ENCODE data around the gene HEATR3. TPM values are rescaled to one million over a fixed set of nuclear protein-coding genes. Genes with fewer than 3 reads are reported as not detected.

Gene HEATR3
- total RNA-seq, 1 experiment from 2014 or later = 22.1 TPM

GRCh38 chr16:50096791-50097190 lies 31.0 kb downstream of the HEATR3 start:
- H3K9ac ChIP-seq (ENCODE audit: low read length) = no peak overlapping the region
- H3K4me1 ChIP-seq (ENCODE audit: low read length) = no peaks in the 10 kb centered on the region
- H3K9me3 ChIP-seq (ENCODE audit: low read length) = no peaks in the 10 kb centered on the region
- H3K27ac ChIP-seq (ENCODE audit: low read length) = no peak overlapping the region
- peaks cover 14% of the 10 kb centered on the region; the same call in 1 of the 2 replicates for H3K36me3 ChIP-seq (ENCODE audit: insufficient read depth, low read length)
- no peak overlapping the region for H3K4me2 ChIP-seq (ENCODE audit: low read depth, low read length, poor library complexity, severe bottlenecking)
- H2AFZ ChIP-seq (ENCODE audit: low read length) = no peak overlapping the region
- H4K20me1 ChIP-seq (ENCODE audit: insufficient read depth, low read depth, low read length) = no peaks in the 10 kb centered on the region
- DNase-seq = no peak
- H3K9me2 ChIP-seq (replicated peaks; ENCODE audit: insufficient read depth, low read length) = no peaks in the 10 kb centered on the region
- no peaks in the 10 kb centered on the region for H3K79me2 ChIP-seq (ENCODE audit: low read length)
- H3K27me3 ChIP-seq (ENCODE audit: low read length) = no peaks in the 10 kb centered on the region
- H3K4me3 ChIP-seq (ENCODE audit: low read length) = no peak overlapping the region

GRCh38 chr16:50099957-50100648 lies 34.3 kb downstream of the HEATR3 start:
- no peaks in the 10 kb centered on the region for H3K4me1 ChIP-seq (ENCODE audit: low read length)

GRCh38 chr16:50102051-50102746 lies 36.4 kb downstream of the HEATR3 start:
- no peaks in the 10 kb centered on the region for H4K20me1 ChIP-seq (ENCODE audit: insufficient read depth, low read depth, low read length)
- no peak overlapping the region for H3K27ac ChIP-seq (ENCODE audit: low read length)
- no peak overlapping the region for H3K9ac ChIP-seq (ENCODE audit: low read length)
- no peak overlapping the region for H3K4me2 ChIP-seq (ENCODE audit: low read depth, low read length, poor library complexity, severe bottlenecking)
- no peaks in the 10 kb centered on the region for H3K79me2 ChIP-seq (ENCODE audit: low read length)
- H2AFZ ChIP-seq (ENCODE audit: low read length) = no peak overlapping the region
- peaks cover 41% of the 10 kb centered on the region for H3K36me3 ChIP-seq (ENCODE audit: insufficient read depth, low read length)
- H3K9me3 ChIP-seq (ENCODE audit: low read length) = no peaks in the 10 kb centered on the region
- H3K4me1 ChIP-seq (ENCODE audit: low read length) = no peaks in the 10 kb centered on the region
- no peak overlapping the region for H3K4me3 ChIP-seq (ENCODE audit: low read length)
- no peaks in the 10 kb centered on the region for H3K27me3 ChIP-seq (ENCODE audit: low read length)
- no peak for DNase-seq
- H3K9me2 ChIP-seq (replicated peaks; ENCODE audit: insufficient read depth, low read length) = no peaks in the 10 kb centered on the region

More at GRCh38 chr16:50099957-50100648, 34.3 kb downstream of the HEATR3 start:
- Histone ChIP-seq H3K9ac (ENCODE audit: low read length) (no peak overlapping the region), H3K4me2 (ENCODE audit: low read depth, low read length, poor library complexity, severe bottlenecking) (no peak overlapping the region), H3K79me2 (ENCODE audit: low read length) (no peaks in the 10 kb centered on the region), H3K4me3 (ENCODE audit: low read length) (no peak overlapping the region), H4K20me1 (ENCODE audit: insufficient read depth, low read depth, low read length) (no peaks in the 10 kb centered on the region), H3K9me3 (ENCODE audit: low read length) (no peaks in the 10 kb centered on the region), H3K27ac (ENCODE audit: low read length) (no peak overlapping the region), H3K27me3 (ENCODE audit: low read length) (no peaks in the 10 kb centered on the region), H2AFZ (ENCODE audit: low read length) (no peak overlapping the region), H3K9me2 (replicated peaks; ENCODE audit: insufficient read depth, low read length) (no peaks in the 10 kb centered on the region), H3K36me3 (ENCODE audit: insufficient read depth, low read length) (peaks cover 34% of the 10 kb centered on the region)
- DNase-seq = no peak

- H3K4me1 ChIP-seq (ENCODE audit: low read length) = no peaks in the 10 kb centered on the region
- H3K9me2 ChIP-seq (replicated peaks; ENCODE audit: insufficient read depth, low read length) = no peaks in the 10 kb centered on the region
- no peak overlapping the region for H3K4me3 ChIP-seq (ENCODE audit: low read length)
- DNase-seq = no peak
- H4K20me1 ChIP-seq (ENCODE audit: insufficient read depth, low read depth, low read length) = no peaks in the 10 kb centered on the region
- peaks cover 41% of the 10 kb centered on the region for H3K36me3 ChIP-seq (ENCODE audit: insufficient read depth, low read length)
- no peak overlapping the region for H3K27ac ChIP-seq (ENCODE audit: low read length)
- no peak overlapping the region for H3K4me2 ChIP-seq (ENCODE audit: low read depth, low read length, poor library complexity, severe bottlenecking)
- H2AFZ ChIP-seq (ENCODE audit: low read length) = no peak overlapping the region
- H3K9me3 ChIP-seq (ENCODE audit: low read length) = no peaks in the 10 kb centered on the region
- no peaks in the 10 kb centered on the region for H3K27me3 ChIP-seq (ENCODE audit: low read length)
- no peaks in the 10 kb centered on the region for H3K79me2 ChIP-seq (ENCODE audit: low read length)
- H3K9ac ChIP-seq (ENCODE audit: low read length) = no peak overlapping the region
Observed at GRCh38 chr16:50103764-50104163, 38.0 kb downstream of the HEATR3 start.

GRCh38 chr16:50114357-50115129 lies 48.8 kb downstream of the HEATR3 start:
- no peak overlapping the region for H3K4me3 ChIP-seq (ENCODE audit: low read length)
- H3K36me3 ChIP-seq (ENCODE audit: insufficient read depth, low read length) = no peaks in the 10 kb centered on the region
- no peaks in the 10 kb centered on the region for H3K9me2 ChIP-seq (replicated peaks; ENCODE audit: insufficient read depth, low read length)
- H2AFZ ChIP-seq (ENCODE audit: low read length) = no peak overlapping the region
- H3K9me3 ChIP-seq (ENCODE audit: low read length) = no peaks in the 10 kb centered on the region
- no peaks in the 10 kb centered on the region for H3K4me1 ChIP-seq (ENCODE audit: low read length)
- no peak overlapping the region for H3K27ac ChIP-seq (ENCODE audit: low read length)
- no peak overlapping the region for H3K9ac ChIP-seq (ENCODE audit: low read length)
- no peaks in the 10 kb centered on the region for H3K27me3 ChIP-seq (ENCODE audit: low read length)
- H4K20me1 ChIP-seq (ENCODE audit: insufficient read depth, low read depth, low read length) = no peaks in the 10 kb centered on the region
- DNase-seq = no peak
- no peak overlapping the region for H3K4me2 ChIP-seq (ENCODE audit: low read depth, low read length, poor library complexity, severe bottlenecking)
- H3K79me2 ChIP-seq (ENCODE audit: low read length) = no peaks in the 10 kb centered on the region

- Histone ChIP-seq H3K9ac (ENCODE audit: low read length) (no peak overlapping the region), H3K9me3 (ENCODE audit: low read length) (no peaks in the 10 kb centered on the region), H3K9me2 (replicated peaks; ENCODE audit: insufficient read depth, low read length) (no peaks in the 10 kb centered on the region), H3K4me1 (ENCODE audit: low read length) (no peaks in the 10 kb centered on the region), H3K4me2 (ENCODE audit: low read depth, low read length, poor library complexity, severe bottlenecking) (no peak overlapping the region), H3K4me3 (ENCODE audit: low read length) (no peak overlapping the region), H2AFZ (ENCODE audit: low read length) (no peak overlapping the region), H3K27ac (ENCODE audit: low read length) (no peak overlapping the region), H3K36me3 (ENCODE audit: insufficient read depth, low read length) (no peaks in the 10 kb centered on the region), H3K79me2 (ENCODE audit: low read length) (no peaks in the 10 kb centered on the region), H3K27me3 (ENCODE audit: low read length) (no peaks in the 10 kb centered on the region), H4K20me1 (ENCODE audit: insufficient read depth, low read depth, low read length) (no peaks in the 10 kb centered on the region)
- DNase-seq = no peak
Observed at GRCh38 chr16:50120711-50121110, 54.9 kb downstream of the HEATR3 start.

- Histone ChIP-seq H3K4me1 (ENCODE audit: low read length) (no peaks in the 10 kb centered on the region), H3K27me3 (ENCODE audit: low read length) (no peaks in the 10 kb centered on the region), H3K4me3 (ENCODE audit: low read length) (no peak overlapping the region), H3K4me2 (ENCODE audit: low read depth, low read length, poor library complexity, severe bottlenecking) (no peak overlapping the region), H2AFZ (ENCODE audit: low read length) (no peak overlapping the region), H3K36me3 (ENCODE audit: insufficient read depth, low read length) (no peaks in the 10 kb centered on the region), H3K79me2 (ENCODE audit: low read length) (no peaks in the 10 kb centered on the region), H3K9ac (ENCODE audit: low read length) (no peak overlapping the region), H4K20me1 (ENCODE audit: insufficient read depth, low read depth, low read length) (no peaks in the 10 kb centered on the region), H3K9me3 (ENCODE audit: low read length) (no peaks in the 10 kb centered on the region), H3K9me2 (replicated peaks; ENCODE audit: insufficient read depth, low read length) (no peaks in the 10 kb centered on the region), H3K27ac (ENCODE audit: low read length) (no peak overlapping the region)
- DNase-seq = no peak
Observed at GRCh38 chr16:50121278-50121677, 55.5 kb downstream of the HEATR3 start.

Data from Karpas-422 (cell line).